ENCODE data around the gene DCAF6.
"Not testable (repeated sequence)": the region's sequence is repeated elsewhere in the genome, so short reads cannot be mapped to it uniquely, and the experiment has no call there.

The DCAF6 gene

DNA sequence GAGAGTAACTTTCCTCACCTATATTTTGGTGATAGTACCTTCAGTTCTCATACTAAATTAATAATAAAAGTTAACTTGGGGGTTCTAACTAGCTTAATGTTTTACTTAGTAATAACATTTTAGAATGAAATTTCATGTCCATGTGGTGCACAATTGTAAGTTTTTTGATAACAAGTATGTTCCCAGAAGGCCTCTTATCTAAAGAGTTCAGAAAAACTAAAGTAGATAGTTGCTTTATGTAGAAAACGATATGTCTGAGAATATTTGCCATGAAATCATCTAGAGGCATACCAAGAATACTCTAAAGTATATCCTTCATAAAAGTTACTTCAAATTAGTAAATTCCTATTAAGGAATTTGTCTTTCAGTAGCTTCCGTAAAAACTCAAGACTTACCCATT is 12.4 kb upstream of the DCAF6 start:
- DNase-seq: no peak

DNA sequence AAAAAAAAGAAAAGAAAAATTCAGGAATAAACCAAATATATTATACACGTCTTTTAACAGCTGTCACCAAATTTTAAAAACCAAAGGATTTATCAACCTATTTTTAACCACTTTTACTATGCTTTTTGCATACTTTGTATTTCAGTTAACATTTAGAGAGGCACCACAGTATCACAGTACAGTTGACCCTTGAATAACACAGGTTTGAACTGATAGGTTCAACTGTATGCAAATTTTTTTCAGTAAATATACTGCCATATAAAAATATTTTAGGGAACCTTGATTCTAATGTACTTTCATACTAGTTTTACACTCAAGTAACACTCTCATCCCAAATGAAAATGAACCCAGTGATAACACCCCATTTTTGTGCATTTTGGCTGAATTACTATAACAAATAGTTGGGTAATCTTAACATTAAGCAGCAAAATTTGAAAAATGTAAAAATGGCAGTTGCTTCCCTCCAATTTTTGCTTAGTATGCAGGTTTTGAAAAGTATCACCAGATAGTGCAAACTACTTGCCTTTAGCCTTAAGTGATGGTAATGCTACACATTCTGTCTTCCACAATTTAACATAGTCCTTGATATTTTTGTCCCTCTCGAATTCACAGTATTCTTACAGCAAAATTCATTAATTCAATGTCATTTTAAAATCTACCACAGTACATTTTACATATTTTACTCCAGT is 11.8 kb upstream of the DCAF6 start:
- no peak for DNase-seq

DNA sequence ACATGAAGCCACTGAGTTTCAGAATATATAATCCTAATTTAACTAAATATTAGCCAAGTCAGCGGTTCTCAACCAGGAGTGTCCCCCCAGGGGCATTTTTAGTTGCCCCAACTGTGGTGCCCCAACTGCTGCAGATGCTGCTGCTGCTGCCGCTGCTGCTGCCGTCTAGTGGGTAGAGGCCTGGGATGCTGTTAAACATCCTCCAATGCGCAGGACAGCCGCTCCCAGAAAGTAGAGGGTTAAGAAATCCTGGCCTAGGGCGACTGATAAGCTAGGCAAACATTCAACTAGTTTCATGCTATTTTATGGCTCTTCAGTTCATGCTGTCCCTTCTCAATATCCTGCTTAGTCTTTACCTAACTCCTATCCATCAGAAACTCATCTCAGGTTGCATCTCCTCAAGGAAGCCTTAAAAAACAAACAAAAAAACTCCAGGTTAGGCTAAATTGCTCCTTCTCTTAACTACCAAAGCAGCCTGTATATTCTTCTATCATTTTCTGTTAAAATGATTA is 9.9 kb upstream of the DCAF6 start:
- DNase-seq: no peak

GRCh38 chr1:167927046-167927754 is 9.3 kb upstream of the DCAF6 start:
- DNase-seq: no peak

GRCh38 chr1:167928457-167928852 is 8.0 kb upstream of the DCAF6 start:
- no peak for DNase-seq

- DNase-seq: not testable (repeated sequence)
These were observed 7.6 kb upstream of the DCAF6 start for GRCh38 chr1:167928919-167929318.

DNA sequence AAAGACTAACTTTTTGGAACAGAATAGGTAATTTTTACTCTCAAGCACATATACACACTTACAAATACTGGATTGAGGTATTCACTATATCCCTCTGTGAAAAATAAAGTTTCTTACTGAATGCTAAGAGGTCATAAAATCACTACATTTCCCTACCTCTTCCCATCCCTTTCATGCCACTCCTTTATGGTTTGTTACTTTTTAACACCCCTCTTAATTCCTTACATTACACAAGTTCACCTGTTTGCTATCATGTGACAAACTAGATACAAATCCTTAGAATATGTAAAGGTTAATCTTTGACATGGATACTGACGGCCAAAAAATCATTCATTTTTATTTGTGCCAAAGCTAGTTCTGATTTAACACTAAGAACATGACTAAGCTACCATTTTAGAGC is 6.8 kb upstream of the DCAF6 start:
- DNase-seq: no peak

GRCh38 chr1:167933788-167934187 is 2.7 kb upstream of the DCAF6 start:
- DNase-seq: no peak

- peak in 1 of 2 experiments; percentile 35 for DNase-seq
These were observed 1.9 kb upstream of the DCAF6 start for GRCh38 chr1:167934426-167935215.

DNA sequence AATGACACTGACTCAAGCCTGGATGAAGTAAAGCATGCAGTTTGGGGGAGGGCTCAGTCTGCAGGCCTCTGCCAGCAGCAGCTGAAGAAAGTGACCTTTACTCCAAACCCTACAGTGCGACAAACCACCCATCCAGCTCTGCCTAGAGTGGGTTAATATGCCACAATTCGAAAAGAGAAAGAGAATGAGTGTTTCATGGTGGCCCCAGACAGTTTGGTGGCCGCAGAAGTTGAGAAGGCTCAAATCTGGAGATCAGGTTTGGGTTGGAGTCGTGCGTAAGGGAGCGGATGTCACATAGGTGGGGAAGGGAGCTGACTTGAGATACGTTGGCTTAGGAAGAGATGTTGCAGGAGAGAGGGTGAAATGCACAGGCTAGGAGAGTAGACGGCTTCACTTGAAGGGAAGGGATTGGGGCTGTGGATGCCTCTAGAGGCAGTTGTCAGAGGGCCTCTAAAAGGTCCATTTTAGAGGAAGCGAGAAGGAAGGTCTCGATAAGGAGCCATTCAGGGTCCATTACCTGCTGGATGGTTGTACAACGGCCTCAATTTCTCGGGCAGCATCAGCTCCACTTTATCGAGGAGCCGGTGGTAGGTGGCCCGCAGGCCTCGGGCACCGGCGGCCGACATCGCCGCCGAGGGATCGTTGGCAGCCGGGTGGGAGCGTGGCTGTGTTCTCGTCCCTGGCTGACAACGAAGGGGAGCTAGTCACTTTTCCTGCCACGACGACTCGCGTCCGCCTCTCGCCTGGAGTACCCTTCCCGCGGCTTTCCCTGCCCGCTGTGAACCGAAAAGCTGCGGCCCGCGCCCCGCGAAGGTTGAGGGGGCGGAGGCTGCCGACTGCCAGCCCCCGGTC is 1.0 kb upstream of the DCAF6 start:
- DNase-seq: peak in 1 of 2 experiments; percentile 50

DNA sequence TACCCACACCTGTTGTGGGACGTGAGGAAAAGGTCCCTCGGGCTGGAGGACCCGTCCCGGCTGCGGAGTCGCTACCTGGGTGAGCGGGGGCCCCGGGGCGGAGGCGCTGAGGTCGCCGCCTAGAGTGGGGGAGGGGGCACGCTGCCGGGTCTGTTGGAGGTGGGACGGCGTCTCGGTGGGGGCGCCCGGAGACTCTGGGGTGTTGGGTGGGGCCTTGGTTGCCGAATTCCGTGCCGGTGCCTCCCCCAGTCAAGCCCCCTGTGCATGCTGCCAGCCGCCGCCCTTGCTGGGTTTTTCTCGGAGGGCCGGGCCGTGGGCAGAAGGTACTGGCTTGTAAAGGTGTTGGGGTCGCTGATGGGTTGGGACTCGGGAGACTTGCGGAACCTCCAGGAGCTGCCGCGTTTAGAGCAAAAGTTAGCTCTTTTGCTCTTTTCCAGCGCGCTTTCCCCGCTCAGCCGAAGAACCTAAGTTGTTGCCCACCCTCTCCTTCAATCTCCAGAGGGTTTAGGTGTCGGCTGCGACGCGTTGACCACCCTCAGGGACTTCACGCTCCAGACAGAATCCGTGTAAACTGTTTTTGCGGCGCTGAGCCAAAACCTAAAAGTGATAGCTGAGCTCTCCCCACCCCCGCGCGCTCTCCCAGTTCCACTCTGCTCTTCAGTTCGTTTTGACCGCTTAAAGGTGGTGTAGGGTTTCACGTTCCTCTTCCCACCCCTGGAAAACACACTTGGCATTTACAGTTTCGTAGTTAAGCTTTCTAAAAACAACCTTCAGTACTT is 636 bp downstream of the DCAF6 start, which contains the start of gene MPC2:
Gene MPC2 (minus strand): TSS at position 143 of the 779 bp plus-strand sequence. CDS start 1,231 bp downstream, outside the sequence.
- DNase-seq: peak; percentile 62 to 77

DNA sequence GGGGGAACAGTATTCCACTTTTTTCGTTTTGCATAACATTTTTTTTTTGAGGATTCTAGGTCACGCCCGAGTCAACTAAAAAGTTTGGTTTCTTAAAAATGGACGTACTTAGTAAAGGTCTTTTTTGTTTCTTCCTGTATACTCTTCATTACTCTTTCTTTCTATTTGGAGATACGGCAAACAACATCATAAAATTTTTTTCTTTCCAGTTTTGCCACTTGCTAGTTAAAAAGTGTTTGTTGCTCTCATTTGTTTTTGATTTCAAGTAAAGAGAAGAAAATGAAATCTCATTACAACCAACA is 1.2 kb downstream of the DCAF6 start:
- DNase-seq: no peak

DNA sequence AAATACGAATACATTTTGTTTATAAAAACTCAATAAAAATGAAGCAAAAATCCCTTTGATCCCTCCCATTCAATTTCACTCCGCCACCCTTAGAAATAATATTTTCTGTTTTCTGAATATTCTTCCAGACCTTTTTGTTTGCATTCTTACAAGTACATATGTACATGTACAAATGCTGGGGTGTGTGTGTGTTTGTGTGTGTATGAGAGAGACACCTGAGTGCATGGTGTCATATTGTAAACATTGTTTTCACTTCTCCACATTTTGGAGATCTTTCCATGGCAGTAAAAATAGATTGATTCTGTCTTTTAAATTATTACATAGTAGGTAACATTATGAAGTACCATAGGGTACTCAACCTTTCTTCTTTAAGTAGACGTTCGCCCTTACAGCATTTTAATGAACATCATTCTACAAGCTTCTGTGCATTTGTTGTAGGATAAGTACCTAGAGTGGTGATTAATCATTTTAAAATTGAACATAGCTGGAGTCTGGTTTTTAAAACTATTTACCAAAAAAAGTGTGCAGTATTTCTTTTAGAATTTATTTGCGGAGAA is 1.7 kb downstream of the DCAF6 start:
- DNase-seq: peak in 1 of 2 experiments; percentile 37

DNA sequence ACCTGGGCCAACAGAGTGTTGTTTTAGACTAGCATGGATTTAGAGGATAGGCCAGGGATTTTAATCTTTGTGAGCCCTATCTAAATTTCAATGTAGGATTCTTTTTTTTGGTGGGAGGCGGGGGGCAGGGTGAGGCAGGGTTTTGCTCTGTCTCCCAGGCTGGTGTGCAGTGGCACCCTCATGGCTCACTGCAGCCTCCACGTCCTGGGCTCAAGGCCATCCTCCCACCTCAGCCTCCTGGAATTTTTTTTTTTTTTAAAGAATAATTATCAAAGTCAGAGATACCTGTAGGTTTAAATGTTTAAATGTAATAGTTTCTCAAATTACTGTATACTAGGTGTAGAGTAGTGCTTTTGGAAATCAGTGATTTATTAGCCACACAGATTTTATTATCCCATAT is 3.8 kb downstream of the DCAF6 start:
- no peak for DNase-seq

DNA sequence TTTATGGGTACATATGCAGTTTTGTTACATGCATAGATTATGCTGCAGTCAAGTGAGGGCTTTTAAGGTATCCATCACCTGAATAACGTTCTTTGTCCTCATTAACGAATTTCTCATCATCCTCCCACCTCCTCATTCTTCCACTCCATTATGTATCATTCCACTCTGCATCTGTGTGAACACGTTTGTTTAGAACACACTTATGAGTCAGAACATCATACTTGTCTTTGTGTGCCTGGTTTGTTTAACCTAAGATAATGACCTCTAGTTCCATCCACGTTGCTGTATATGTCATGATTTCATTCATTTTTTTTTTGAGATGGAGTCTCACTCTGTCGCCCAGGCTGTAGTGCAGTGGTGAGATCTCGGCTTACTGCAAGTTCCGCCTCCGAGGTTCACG is 7.1 kb downstream of the DCAF6 start:
- no peak for DNase-seq

DNA sequence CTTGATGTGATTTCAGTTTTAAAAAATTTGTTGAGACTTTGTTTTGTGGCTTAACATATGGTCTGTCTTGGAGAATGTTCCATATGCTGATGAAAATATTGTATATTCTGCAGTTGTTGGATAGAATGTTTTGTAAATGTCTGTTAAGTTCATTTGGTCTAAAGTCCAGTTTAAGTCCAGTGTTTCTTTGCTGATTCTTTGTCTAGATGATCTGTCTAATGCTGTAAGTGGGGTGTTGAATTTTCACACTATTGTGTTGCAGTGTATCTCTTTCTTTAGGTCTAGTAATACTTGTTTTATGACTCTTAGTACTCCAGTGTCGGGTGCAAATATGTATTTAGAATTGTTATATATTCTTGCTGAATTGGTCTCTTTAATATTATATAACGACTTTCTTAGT is 11.2 kb downstream of the DCAF6 start:
- no peak for DNase-seq

GRCh38 chr1:167949785-167950184 is 13.3 kb downstream of the DCAF6 start:
- DNase-seq: no peak

DNA sequence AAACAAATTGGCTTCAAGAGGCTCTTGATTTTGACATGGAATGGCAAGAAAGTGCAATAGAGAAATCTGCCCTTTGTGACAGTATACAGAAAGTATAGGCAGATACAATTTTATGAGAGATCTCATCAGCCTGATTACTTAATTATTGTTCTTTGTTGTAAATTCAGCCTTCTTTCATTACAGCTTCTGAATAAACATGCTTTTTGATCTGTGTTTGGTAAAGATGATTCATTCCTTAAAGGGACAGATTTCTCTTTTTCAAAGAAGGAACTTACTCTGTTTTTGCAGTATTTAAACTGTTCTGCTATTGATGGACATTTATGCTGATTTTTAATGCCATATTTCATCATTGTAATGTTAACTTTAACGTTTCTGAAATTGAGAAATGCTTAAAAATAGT is 14.1 kb downstream of the DCAF6 start:
- DNase-seq: no peak

DNA sequence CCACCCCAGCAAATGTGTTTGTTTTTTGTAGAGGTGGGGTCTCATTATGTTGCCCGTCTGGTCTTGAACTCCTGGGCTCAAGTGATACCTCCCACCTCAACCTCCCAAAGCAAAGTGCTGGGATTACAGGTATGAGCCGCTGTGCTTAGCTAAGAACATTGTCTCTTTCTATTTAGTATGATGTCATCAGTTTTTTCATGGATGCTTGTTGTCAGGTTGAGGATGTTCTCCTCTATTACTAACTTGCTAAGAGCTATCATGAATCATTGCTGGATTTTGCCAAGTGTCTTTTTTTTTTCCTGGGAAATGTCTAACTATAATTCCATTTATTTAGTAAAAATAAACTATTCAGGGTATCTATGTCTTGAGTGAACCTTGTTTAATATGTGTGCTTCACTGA is 19.4 kb downstream of the DCAF6 start:
- no peak for DNase-seq

- no peak for DNase-seq
These were observed 21.2 kb downstream of the DCAF6 start for GRCh38 chr1:167957710-167958109.

DNA sequence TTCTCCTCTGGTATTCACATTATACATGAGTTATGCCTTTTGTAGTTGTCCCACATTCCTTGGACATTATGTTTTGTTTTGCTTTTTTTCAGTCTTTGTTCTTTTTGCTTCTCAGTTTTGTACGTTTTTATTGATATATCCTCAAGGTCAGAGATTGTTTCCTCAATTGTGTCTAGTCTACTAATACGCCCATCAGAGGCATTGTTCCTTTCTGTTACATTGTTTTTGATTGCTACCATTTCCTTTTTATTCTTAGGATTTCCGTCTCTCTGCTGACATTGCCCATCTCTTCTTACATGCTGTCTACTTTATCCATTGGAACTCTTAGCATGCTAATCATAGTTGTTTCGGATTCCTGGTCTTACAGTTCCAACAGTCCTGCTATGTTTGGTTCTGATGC is 28.2 kb downstream of the DCAF6 start:
- DNase-seq: no peak

DNA sequence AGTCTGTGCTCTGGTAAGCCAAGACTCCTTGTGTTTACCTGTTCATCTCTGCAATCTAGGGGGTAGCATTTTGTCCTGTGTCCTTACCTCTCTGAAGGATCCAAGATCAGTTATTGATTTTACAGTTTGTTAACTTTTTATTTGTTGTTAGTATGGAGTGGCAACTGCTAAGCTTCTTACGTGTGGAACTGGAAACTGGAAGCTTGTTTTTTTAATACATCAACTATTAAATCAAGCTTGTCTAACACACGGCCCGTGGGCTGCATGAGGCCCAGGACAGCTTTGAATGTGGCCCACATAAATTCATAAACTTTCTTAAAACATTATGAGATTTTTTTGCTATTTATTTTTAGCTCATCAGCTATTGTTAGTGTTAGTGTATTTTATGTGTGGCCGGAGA is 29.6 kb downstream of the DCAF6 start:
- no peak for DNase-seq
